Hypothalamus (tissue), 51 donors: ENCODE results near the gene RHBDD1.

Experiments
- DNase-seq, 51 donors: peaks; one replicate each; lab custom pipeline; 2025; lab: John Stamatoyannopoulos, UW

RHBDD1 gene, protein sequence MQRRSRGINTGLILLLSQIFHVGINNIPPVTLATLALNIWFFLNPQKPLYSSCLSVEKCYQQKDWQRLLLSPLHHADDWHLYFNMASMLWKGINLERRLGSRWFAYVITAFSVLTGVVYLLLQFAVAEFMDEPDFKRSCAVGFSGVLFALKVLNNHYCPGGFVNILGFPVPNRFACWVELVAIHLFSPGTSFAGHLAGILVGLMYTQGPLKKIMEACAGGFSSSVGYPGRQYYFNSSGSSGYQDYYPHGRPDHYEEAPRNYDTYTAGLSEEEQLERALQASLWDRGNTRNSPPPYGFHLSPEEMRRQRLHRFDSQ

DNA sequence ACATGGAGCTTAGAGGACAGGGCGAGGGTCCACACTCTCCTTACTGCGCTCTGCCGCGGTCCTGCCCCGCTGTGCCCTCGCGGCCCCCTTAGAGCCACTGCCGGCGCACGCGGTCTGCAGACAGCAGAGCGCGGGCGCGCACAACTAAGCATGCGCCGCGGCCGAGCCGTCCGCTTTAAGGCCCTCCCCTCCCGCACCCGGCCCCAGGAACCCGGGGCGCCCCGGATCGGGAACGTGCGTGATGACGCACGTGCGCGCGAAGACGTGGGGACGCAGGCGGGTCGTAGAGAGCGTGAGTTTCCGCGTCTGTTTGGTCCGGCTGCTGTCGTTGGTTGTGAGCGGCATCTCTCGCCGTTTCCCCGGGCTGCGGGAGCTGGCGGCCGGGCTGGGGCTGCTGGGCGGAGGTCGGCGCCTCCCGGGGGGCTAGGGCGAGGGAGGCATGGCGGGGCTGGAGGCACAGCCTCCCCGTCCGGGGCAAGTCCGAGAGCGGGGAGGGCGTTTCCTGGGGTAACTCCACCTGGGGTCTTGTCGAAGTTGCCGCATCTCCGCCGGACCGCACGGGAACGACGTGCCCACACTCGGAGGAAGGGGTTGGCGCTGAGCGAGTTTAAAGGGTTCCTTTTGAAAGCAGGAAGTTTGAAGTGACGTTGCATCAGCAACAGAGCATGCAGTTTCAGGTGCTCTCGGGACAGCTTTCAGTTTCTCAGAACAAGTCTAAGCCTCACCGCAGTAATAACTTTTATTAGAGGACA, at the start of gene RHBDD1:
Gene RHBDD1 (plus strand): TSS at position 259 of the 752 bp plus-strand sequence. CDS start 28,640 bp downstream, outside the sequence.
- DNase-seq = peak; percentile 42 to 94 (median 85)

GRCh38 chr2:226788064-226788463, 47.8 kb upstream of the RHBDD1 start:
- DNase-seq = no peak

DNA sequence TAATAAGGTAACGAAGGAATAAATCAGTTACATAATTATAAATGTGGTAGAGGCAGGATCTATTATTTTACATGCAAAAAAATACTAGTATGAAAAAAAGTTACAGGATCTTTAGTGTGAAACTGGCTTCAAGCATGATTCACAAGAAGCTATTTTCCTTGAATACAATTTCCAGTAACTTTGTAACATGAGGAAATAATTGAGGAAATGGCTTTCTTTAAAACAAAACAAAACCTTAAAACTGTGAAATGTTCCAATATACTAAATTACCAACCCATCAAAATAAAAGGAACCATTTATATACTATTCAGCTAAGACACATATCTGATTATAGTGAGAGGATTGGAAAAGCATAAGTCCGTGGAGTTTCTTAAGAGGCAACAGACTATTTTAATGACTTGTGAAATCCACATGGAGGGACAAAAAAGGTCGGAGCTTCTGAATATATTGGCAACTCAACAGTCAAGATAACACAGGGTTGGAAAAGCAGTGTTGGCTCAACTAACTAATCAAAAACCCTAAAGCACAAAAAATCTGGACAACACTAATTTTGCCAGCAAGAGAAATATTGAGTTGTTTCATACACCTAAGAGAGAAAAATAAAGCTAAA, 46.9 kb upstream of the RHBDD1 start:
- no peak for DNase-seq

GRCh38 chr2:226790011-226790410, 45.8 kb upstream of the RHBDD1 start:
- DNase-seq = no peak

DNA sequence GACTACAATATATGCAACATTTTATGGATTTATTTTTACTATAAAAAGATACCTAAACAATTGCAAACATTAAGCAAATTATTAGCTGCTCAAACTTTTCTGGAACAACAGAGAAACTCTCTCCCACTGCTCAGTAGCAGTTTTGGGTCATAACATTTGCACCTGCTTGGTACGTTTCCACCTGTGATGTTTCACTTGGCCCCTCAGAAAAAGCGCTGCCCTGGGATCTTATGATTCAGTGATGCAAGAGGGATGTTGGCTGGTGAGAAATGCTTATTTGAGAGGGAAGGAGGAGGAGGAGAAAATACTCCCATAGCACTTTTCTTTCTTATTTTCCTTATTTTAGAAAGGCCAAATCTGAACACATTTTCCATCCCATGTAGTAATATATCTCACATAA, 45.4 kb upstream of the RHBDD1 start:
- peak in 1 of 51 donors; percentile 35 for DNase-seq

DNA sequence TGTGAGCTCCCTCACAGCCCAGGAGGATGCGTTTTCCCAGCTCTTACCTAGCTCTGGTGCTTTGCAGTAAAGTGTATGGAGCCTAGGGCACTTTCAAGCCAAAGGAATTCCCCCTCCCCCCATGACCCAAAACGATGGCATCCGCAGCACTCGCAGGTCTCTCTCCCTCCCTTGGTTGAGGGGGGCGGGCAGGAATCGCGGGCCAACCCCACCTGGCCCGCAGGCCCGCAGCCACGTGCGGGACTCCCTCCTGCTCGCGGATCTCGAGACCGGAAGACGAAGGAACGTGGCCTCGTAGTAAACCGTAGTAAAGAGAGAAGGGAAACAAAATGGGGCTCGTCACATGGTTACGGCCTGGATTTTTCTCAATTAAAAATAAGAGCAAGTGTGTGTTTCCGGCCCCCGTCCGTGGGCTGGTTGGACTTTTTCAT, 44.8 kb upstream of the RHBDD1 start:
- DNase-seq = peak in 24 of 51 donors; percentile 24 to 95 (median 68)

DNA sequence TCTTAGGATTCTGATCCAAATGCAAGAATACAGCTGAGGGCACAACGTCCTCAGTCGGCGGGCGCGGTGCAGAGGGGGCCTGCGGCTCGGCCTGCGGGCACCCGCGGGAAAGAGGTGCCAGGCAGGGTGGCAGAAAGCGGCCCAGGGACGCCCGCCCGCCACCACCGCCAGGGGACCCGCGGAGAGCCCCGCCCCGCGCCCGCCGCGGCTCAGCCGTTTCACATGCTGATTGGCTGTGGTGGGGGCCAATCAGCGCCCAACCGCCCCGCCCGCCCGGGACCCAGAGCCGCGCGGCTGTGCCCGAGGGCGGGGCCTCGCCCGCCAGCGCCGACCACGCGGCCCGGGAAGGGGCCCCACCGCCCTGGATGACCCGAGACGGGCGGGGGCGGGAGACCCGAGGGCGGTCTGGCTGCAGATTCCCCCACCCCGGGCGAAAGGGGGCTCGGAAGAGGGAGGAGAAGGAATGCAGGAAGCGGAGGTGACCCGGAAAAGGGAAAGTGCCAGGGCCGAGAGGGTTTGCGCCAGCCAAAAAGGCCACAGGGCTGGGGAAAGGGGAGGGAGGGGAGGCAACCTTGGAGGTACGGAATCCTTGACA, 44.3 kb upstream of the RHBDD1 start:
- DNase-seq = peak; percentile 61 to 96 (median 85)

GRCh38 chr2:226792155-226792881, 43.5 kb upstream of the RHBDD1 start:
- peak in 4 of 51 donors; percentile 7 to 67 (median 36) for DNase-seq

GRCh38 chr2:226793646-226794045, 42.2 kb upstream of the RHBDD1 start:
- DNase-seq = peak in 1 of 51 donors; percentile 39

DNA sequence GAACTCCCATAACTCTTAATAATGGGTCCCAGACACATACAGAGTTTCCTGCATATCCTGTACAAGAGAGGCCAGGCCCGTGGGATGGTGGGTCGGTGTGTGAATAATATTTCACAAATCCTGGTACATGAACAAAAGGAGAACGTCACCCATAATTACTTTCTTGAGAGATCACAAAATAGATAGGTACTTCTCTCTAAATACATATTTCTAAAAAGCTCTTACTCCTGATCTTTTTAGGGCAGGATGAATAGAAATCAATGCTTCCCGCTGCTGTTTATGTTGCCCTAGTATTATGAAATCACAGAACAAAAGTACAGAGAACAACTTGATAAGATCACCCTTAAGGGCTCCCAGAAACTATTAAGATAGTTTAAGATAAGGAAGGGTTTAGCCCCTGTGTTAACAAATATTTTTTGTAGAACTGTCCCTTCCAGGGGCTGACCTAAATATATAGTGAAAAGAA, 41.6 kb upstream of the RHBDD1 start:
- no peak for DNase-seq

DNA sequence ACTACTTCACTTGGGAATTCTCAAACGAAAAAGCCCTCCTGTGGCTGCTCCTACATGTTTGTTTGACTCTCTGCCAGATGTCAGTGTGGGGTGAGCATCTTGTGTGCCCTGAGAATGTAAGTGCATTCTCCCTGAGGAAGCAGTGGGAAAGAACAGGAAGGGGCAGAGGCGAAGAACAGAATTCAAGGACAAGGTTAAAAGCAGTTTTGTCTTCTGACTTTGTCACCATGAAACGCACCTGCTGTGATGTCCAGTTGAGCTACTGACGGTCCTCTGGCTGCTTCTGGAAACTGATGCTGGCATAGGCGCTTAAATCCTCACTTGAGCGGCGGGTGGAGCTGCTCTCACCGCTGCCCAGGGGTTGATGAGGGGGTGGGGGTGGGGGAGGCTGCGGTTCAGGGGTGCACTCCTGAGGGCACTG, 41.1 kb upstream of the RHBDD1 start:
- peak in 9 of 51 donors; percentile 7 to 33 (median 18) for DNase-seq

DNA sequence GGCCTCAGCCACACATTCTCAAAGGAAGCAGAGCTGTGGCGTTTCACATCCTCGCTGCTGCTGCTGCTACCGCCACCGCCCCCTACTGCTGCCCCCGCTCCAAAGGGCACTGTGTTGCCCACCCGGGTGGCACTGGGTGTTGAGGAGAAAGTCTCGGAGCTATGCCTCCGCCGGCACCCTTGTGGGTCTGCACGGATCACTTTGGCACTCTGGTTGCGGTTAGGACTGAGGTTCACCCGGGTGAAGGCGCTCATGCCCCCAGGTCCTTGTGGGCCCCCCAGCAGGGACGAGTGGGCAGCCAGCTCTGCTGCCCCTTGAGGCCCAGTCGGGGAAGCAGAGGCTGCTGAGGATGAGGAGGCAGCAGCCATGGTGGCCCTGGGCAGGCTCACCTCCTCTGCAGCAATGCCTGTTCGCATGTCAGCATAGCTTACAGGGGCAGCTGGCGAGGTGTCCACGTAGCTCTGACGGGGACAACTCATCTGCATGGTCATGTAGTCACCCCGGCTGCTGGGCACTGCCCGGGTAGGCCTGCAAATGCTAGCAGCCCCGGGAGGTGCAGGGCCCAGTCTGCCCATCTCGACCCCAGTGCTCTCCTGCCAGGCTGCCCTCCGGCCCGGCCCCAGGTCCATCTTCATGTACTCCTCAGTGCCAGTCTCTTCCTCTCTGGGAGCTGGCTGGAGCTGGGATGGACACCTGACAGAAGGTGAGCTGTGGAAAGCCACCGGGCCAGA, 40.4 kb upstream of the RHBDD1 start:
- DNase-seq = peak in 7 of 51 donors; percentile 11 to 26 (median 24)

DNA sequence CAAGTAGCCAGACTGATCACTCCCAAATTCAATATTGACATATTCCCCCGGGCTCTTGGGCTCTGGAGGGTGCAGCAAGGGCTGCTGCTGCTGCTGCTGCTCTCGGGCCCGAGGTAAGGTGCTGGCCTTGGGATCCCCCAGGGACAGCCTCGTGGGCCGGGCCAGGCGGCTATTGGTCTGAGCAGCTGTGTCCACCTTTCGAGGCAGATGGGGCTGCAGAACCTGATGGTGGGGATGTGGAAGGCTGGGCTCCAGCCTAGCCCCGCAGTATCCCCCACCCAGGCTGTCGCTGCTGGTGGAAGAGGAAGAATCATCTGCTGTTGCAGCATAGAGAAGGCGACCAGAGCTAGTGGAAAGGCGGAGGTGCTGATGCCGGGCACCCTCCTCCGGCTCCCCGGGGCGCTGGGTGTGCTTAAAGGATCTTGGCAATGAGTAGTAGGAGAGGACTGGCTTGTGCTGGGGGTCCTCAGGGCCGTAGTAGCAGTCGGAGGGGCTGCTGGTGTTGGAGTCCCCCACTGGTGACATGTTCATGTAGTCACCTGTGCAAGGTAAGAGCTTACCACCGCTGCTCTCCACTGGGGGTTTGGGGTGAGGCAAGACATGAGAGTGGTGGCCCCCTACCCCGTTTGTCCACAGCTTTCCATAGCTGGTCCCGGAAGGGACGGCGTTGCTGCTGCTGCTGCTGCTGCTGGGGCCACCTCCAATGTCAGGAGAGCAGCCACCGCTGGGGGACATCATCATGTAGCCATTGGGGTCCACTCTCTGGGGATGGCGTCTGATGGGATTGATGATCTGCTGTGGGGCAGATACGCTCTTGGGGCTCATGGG, 39.6 kb upstream of the RHBDD1 start:
- DNase-seq = peak in 2 of 51 donors; percentile 10 to 11

DNA sequence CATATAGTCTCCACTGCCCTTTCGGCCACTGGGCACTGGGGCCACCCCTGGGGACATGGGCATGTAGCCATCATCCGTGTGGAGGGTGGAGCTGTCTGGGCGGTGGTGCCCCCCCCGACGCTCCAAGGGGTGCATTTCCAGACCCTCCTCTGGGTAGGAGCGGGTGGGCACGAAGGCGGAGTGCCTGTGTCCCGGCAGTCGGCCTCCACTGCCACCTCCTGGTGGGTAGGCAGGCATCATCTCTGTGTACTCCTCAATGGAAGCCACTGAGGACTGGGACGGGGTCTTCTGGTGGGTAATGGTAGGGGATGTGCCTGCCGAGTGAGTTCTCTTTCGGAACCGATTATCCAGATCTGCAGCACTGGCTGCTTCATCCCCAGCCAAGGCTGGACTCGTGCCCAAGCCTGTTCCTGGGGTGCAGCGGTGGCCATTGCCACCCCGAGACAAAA, 39.0 kb upstream of the RHBDD1 start:
- DNase-seq = peak in 12 of 51 donors; percentile 5 to 25 (median 14)

GRCh38 chr2:226797289-226797988, 38.4 kb upstream of the RHBDD1 start:
- no peak for DNase-seq

DNA sequence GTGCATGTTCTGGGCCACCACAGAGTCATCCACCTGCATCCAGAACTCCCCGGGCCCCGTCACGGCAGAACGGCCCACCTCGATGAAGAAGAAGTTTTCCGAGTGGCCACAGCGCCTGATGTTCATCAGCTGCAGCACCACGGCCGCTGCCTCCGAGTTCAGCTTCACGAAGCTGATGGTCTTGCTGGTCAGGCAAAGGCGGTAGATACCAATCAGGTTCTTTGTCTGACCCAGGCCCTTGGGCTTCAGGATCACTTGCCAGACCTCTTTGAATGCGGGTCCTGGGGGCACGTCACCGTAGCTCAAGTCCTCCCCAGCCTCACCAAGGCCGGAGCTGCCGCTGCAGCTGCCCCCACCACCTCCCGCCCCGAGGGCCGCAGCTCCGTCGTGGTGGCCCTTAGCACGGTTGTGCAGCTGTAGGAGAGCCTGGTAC, 37.8 kb upstream of the RHBDD1 start:
- DNase-seq = peak in 5 of 51 donors; percentile 16 to 49 (median 24)

DNA sequence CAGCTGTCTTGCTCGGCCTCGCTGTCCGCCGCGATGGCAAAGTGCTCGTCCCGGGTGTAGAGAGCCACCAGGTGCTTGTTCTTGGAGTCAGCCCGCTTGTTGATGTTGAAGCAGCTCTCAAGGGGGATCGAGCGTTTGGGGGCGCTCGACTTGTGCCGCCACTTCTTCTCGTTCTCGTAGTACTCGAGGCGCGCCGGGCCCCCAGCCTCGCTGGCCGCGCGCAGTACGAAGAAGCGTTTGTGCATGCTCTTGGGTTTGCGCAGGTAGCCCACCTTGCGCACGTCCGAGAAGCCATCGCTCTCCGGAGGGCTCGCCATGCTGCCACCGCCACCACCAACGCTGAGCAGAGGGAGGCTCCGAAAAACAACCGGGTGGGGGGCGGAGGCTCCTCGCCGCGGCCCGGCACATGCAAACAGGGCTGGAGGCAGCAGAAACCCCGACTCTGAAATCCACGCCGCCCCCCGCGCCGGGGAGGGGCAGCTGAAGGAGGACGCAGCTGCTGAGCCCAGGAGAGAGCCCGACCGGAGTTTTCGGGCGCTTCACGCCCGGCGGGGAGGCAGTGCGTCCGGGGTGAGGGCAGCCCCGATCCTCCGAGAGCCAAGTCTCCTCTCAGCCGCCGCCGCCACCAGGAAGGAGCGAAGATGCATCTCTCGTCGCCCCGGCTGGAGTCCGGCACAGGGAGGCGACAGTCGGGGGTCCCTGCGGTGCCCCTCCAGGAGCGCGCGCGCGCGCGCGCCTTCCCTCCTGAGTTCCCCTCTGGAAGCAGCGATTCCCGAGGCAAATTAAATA, 37.2 kb upstream of the RHBDD1 start:
- peak in 25 of 51 donors; percentile 21 to 69 (median 41) for DNase-seq
